Ishikawa (cell line): ENCODE data around the gene DAB1.

Experiments used
- CEBPB ChIP-seq: IDR thresholded peaks from 2 replicates; pipeline ENCODE4 v1.6.1; 2012
- CREB1 ChIP-seq: IDR thresholded peaks from 2 replicates; pipeline ENCODE4 v1.6.1; 2012; ENCODE audit warnings: low read depth
- EP300 ChIP-seq: IDR thresholded peaks from 2 replicates; pipeline ENCODE4 v1.6.1; 2012; ENCODE audit warnings: borderline replicate concordance
- FOXM1 ChIP-seq: IDR thresholded peaks from 2 replicates; pipeline ENCODE4 v1.6.1; 2012; ENCODE audit warnings: low read depth, borderline replicate concordance
- MAX ChIP-seq: IDR thresholded peaks from 2 replicates; pipeline ENCODE4 v1.6.1; 2012
- NFIC ChIP-seq: IDR thresholded peaks from 2 replicates; pipeline ENCODE4 v1.6.1; 2012
- RAD21 ChIP-seq: IDR thresholded peaks from 2 replicates; pipeline ENCODE4 v1.6.1; 2012; ENCODE audit warnings: low read depth
- REST ChIP-seq: IDR thresholded peaks from 2 replicates; pipeline ENCODE4 v1.6.1; 2012; ENCODE audit warnings: low read depth, mild to moderate bottlenecking
- TAF1 ChIP-seq: IDR thresholded peaks from 2 replicates; pipeline ENCODE4 v1.6.1; 2012; ENCODE audit warnings: low read depth, mild to moderate bottlenecking
- TCF12 ChIP-seq: IDR thresholded peaks from 2 replicates; pipeline ENCODE4 v1.6.1; 2012; ENCODE audit warnings: low read depth
- TEAD4 ChIP-seq: IDR thresholded peaks from 2 replicates; pipeline ENCODE4 v1.6.1; 2012
- YY1 ChIP-seq: IDR thresholded peaks from 2 replicates; pipeline ENCODE4 v1.6.1; 2012; ENCODE audit warnings: low read depth
- ZBTB7A ChIP-seq: IDR thresholded peaks from 2 replicates; pipeline ENCODE4 v1.6.1; 2012; ENCODE audit warnings: low read depth
- TF ChIP-seq, protein P1 (sequence below): IDR thresholded peaks from 2 replicates; pipeline ENCODE4 v1.6.1; 2012

DAB1 gene

GRCh38 chr1:57058652-57059501 is 365.0 kb downstream of the DAB1 start:
- no peak for TF ChIP-seq EP300
- no peak for TF ChIP-seq YY1
- no peak for TF ChIP-seq NFIC

- TF ChIP-seq ZBTB7A (no peak), REST (no peak), NFIC (no peak), TCF12 (no peak), EP300 (no peak), FOXM1 (no peak), MAX (no peak)
Measured at GRCh38 chr1:57048856-57049255, 375.0 kb downstream of the DAB1 start.

GRCh38 chr1:57046462-57046861 is 377.4 kb downstream of the DAB1 start:
- no peak for TF ChIP-seq TAF1

GRCh38 chr1:57041901-57042300 is 382.0 kb downstream of the DAB1 start:
- TF ChIP-seq CEBPB (no peak), TCF12 (no peak), RAD21 (no peak), TAF1 (no peak), YY1 (no peak)

GRCh38 chr1:57040811-57041210 is 383.0 kb downstream of the DAB1 start:
- no peak for TF ChIP-seq CREB1
- no peak for TF ChIP-seq FOXM1
- TF ChIP-seq YY1, result no peak
- no peak for TF ChIP-seq CEBPB
- TF ChIP-seq REST, result no peak
- TF ChIP-seq TCF12, result no peak
- no peak for TF ChIP-seq RAD21

GRCh38 chr1:57036641-57037579 is 386.9 kb downstream of the DAB1 start:
- TF ChIP-seq TEAD4, result no peak
- no peak for TF ChIP-seq EP300
- TF ChIP-seq, protein P1, sequence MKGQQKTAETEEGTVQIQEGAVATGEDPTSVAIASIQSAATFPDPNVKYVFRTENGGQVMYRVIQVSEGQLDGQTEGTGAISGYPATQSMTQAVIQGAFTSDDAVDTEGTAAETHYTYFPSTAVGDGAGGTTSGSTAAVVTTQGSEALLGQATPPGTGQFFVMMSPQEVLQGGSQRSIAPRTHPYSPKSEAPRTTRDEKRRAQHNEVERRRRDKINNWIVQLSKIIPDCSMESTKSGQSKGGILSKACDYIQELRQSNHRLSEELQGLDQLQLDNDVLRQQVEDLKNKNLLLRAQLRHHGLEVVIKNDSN, result no peak
- no peak for TF ChIP-seq CEBPB
- TF ChIP-seq TCF12, result no peak
- no peak for TF ChIP-seq REST
- TF ChIP-seq FOXM1, result no peak
- no peak for TF ChIP-seq CREB1
- no peak for TF ChIP-seq NFIC
